K562 (cell line): Measurements from ENCODE around the gene KXD1. TPM values are rescaled to one million over a fixed set of nuclear protein-coding genes. Genes with fewer than 3 reads are reported as not detected.

Source experiments
- ATAC-seq: fragments of 200-7000 bp; cut with Tn5 transposase; 3 replicates; pipeline ENCODE4 v1.9.1; 2020; ENCODE audit warnings: moderate library complexity
- BruUV-seq: library from RNA; stranded (reverse); fragments of 400-500 nt; replicated peaks from 2 replicates; lab custom pipeline; 2021; lab: Mats Ljungman, UMichigan
- CTCF ChIA-PET: fragments of 300-600 bp; formaldehyde crosslinking; extraction: SDS; loops from one replicate; lab custom pipeline; 2021; ENCODE audit warnings: low intra/inter-chr PET ratio; lab: Yijun Ruan, JAX
- POLR2A ChIA-PET: fragments of 300-600, 350-650 bp; sonication (Branson Sonifier 250); formaldehyde crosslinking; extraction: SDS; loops from one replicate; lab custom pipeline; 2021; ENCODE audit warnings: antibody characterized with exemption, inconsistent platforms; lab: Yijun Ruan, JAX
- DNase-seq, 4 experiments: peaks; one replicate each; pipeline versions ENCODE4 v3.0.0 to v3.0.0-alpha.2; 2011 to 2018; ENCODE audit warnings: low spot score in 3 of 4, mixed read lengths in 3 of 4; ENCODE audit errors: extremely low read depth in 1 of 4
- FAIRE-seq: peaks from 2 replicates; lab custom pipeline; 2011; peaks lifted over from hg19 to GRCh38; lab: Jason Lieb, UNC
- H2AFZ ChIP-seq: 2 replicates; pipeline ENCODE4 v1.6.0; 2011; ENCODE audit warnings: low read depth, low read length, control low read depth, inconsistent platforms
- H3K27ac ChIP-seq: fragments of 200-600 bp; 3 replicates; pipeline ENCODE4 v1.8.0; 2011; ENCODE audit warnings: low read depth, mild to moderate bottlenecking, control low read depth, inconsistent platforms, low read length, moderate library complexity, mixed read lengths; ENCODE audit errors: extremely low read depth
- H3K27me3 ChIP-seq, 2 experiments: fragments of 300-600 bp in 1 of 2; 2 replicates in 1 of 2; 3 replicates in 1 of 2; pipeline versions ENCODE4 v1.6.0 to v1.8.0; 2011; ENCODE audit warnings: inconsistent platforms in 2 of 2, low read length in 2 of 2, mild to moderate bottlenecking in 1 of 2, mixed read lengths in 1 of 2, moderate library complexity in 1 of 2; ENCODE audit not compliant: control insufficient read depth in 2 of 2, insufficient read depth in 2 of 2
- H3K36me3 ChIP-seq: fragments of 300-600 bp; 3 replicates; pipeline ENCODE4 v1.8.0; 2011; ENCODE audit warnings: mild to moderate bottlenecking, low read length, inconsistent platforms; ENCODE audit not compliant: control insufficient read depth, insufficient read depth
- H3K4me1 ChIP-seq, 2 experiments: fragments of 200-600 bp in 1 of 2; replicated peaks in 1 of 2; 2 replicates in 1 of 2; 3 replicates in 1 of 2; pipeline versions ENCODE4 v1.5.1 to v1.8.0; 2011; ENCODE audit warnings: inconsistent platforms in 2 of 2, low read length in 2 of 2, mild to moderate bottlenecking in 1 of 2, mixed read lengths in 1 of 2, moderate library complexity in 1 of 2; ENCODE audit not compliant: control insufficient read depth in 2 of 2, insufficient read depth in 2 of 2
- H3K4me2 ChIP-seq: 2 replicates; pipeline ENCODE4 v1.6.1; 2011; ENCODE audit warnings: low read length, control low read depth, inconsistent platforms, mixed read lengths; ENCODE audit not compliant: insufficient read depth
- H3K4me3 ChIP-seq: fragments of 200-600 bp; sonication (generic), shearing (Covaris generic); 2 replicates; pipeline ENCODE4 v1.5.1; 2016; ENCODE audit warnings: control low read depth, inconsistent platforms
- H3K79me2 ChIP-seq: fragments of 200-600 bp; 3 replicates; pipeline ENCODE4 v1.8.0; 2011; ENCODE audit warnings: low read length, inconsistent platforms; ENCODE audit not compliant: control insufficient read depth, insufficient read depth
- H3K9ac ChIP-seq, 2 experiments: 2 replicates each; pipeline versions ENCODE4 v1.6.0 to v1.6.1; 2011; ENCODE audit warnings: low read depth in 2 of 2, low read length in 2 of 2, control low read depth in 1 of 2, inconsistent platforms in 1 of 2, mild to moderate bottlenecking in 1 of 2, mixed read lengths in 1 of 2; ENCODE audit not compliant: insufficient read depth in 1 of 2
- H3K9me1 ChIP-seq: one replicate; pipeline ENCODE4 v1.6.0; 2011; ENCODE audit warnings: inconsistent platforms, mild to moderate bottlenecking, low read length, moderate library complexity; ENCODE audit not compliant: control insufficient read depth, insufficient read depth
- H3K9me3 ChIP-seq: replicated peaks from 2 replicates; pipeline ENCODE4 v1.5.1; 2011; ENCODE audit warnings: low read depth, low read length, inconsistent platforms; ENCODE audit not compliant: control insufficient read depth, insufficient read depth
- H4K20me1 ChIP-seq: replicated peaks from 2 replicates; pipeline ENCODE4 v1.6.1; 2011; ENCODE audit warnings: low read length, inconsistent platforms, mixed read lengths; ENCODE audit not compliant: control insufficient read depth, insufficient read depth
- AFF1 ChIP-seq, 2 experiments: fragments of 450-650 bp; IDR thresholded peaks; 2 replicates each; pipeline ENCODE4 v1.6.1; 2018; ENCODE audit warnings: mild to moderate bottlenecking in 2 of 2, low read depth in 1 of 2; ENCODE audit not compliant: partially characterized antibody in 2 of 2
- HINFP ChIP-seq: fragments of 450-650 bp; conservative IDR thresholded peaks from 2 replicates; pipeline ENCODE4 v1.6.1; 2016; ENCODE audit warnings: missing genetic modification characterization, low read depth, mild to moderate bottlenecking, control low read depth, missing compliant biosample characterization
- in situ Hi-C: fragments of 300-500 bp; cut with MboI; formaldehyde crosslinking; loops from 4 replicates; pipeline ENCODE4 v1.15.0; 2018; ENCODE audit warnings: inconsistent platforms, mixed read lengths
- intact Hi-C: fragments of 100-400 bp; cut with micrococcal nuclease; formaldehyde crosslinking; loops from 2 replicates; pipeline ENCODE4 v1.14.2; 2022
- polyA plus RNA-seq, 8 experiments: library from polyadenylated mRNA; depleted of rRNA in 4 of 8; stranded (reverse) in 5 of 8; unstranded in 3 of 8; fragments of >200 nt; fragmentation: Nextera tagmentation in 2 of 8; fragmentation: Illumina TruSeq in 1 of 8; extraction: Ambion mirVana in 2 of 8; extraction: Trizol in 1 of 8; gene quantifications; 2 replicates each; pipeline versions ENCODE4 v1.2.1 to v1.2.3, GENCODE V29; 2011 to 2014; ENCODE audit warnings: inconsistent platforms in 1 of 8, missing spikeins in 1 of 8
- total RNA-seq, 7 experiments: library from RNA; depleted of rRNA in 6 of 7; stranded (reverse); fragments of >200 nt in 6 of 7; fragmentation: Illumina TruSeq in 2 of 7; extraction: Trizol in 2 of 7; gene quantifications; 2 replicates each; pipeline versions ENCODE4 v1.2.1 to v1.2.3, GENCODE V29; 2011 to 2021; ENCODE audit warnings: low replicate concordance in 1 of 7

Gene KXD1
- total and polyA plus RNA-seq, 9 of the 15 experiments (the other 6 are each of a cell fraction or from before 2014, with no cell fraction given), result 21.9 to 210 (median 118) TPM

- no peak for FAIRE-seq
- no peak for DNase-seq
- ATAC-seq, result no peak
- Histone ChIP-seq H3K27me3 (peaks cover 15 to 39% of the 10 kb centered on the region in 2 experiments; a peak in 4 of 5 replicates), H4K20me1 (no peaks in the 10 kb centered on the region; the same call in none of the 2 replicates), H3K9me1 (no peaks in the 10 kb centered on the region), H3K79me2 (no peaks in the 10 kb centered on the region), H2AFZ (no peak overlapping the region), H3K4me1 (peaks cover 0 to 20% of the 10 kb centered on the region in 2 experiments; a peak in 2 of 5 replicates), H3K36me3 (no peaks in the 10 kb centered on the region), H3K9me3 (no peaks in the 10 kb centered on the region), H3K4me2 (no peak overlapping the region), H3K9ac (no peak overlapping the region), H3K4me3 (no peak overlapping the region), H3K27ac (no peak overlapping the region)
- POLR2A ChIA-PET, result no interaction called here
- CTCF ChIA-PET, result no interaction called here
- TF ChIP-seq HINFP (tag) (no peak), AFF1 (IDR thresholded peaks at IDR 0.05; ENCODE audit: low read depth in 1 of 2, partially characterized antibody in 2 of 2) (peak in 1 of 2 experiments; percentile 88)
- intact Hi-C loops (no loop called here), in situ Hi-C loops (no loop called here)
- no TSS peak for BruUV-seq
These were observed 59.9 kb downstream of the KXD1 start for GRCh38 chr19:18617562-18617961.
